ENCODE results near the gene KMT2E. TPM values are rescaled to one million over a fixed set of nuclear protein-coding genes. Genes with fewer than 3 reads are reported as not detected.
"Not testable (repeated sequence)": the region's sequence is repeated elsewhere in the genome, so short reads cannot be mapped to it uniquely, and the experiment has no call there.

KMT2E gene
- total RNA-seq, 8 experiments from 2014 or later = 26.6 to 105 (median 77.8) TPM

GRCh38 chr7:105005006-105005405 lies 9.0 kb upstream of the KMT2E start:
- 80 to 98% (median 90%) methylated on average over 1 to 8 of the region's 8 CpGs; no CpG with 5 or more reads in 2 of the 10 experiments for WGBS, 10 experiments

GRCh38 chr7:105005486-105005885 lies 8.5 kb upstream of the KMT2E start:
- H3K4me3 ChIP-seq; H3K27ac ChIP-seq; ATAC-seq (replicated peaks in 6 of 8); in situ Hi-C loops (cut with MboI; ENCODE audit: low pct_unique_long_range_greater_than_20kb in 2 of 9, low sequenced_read_pairs in 9 of 9, unreplicated experiment in 9 of 9): not testable (repeated sequence)
- H3K4me1 ChIP-seq (replicated peaks in 1 of 2) = peaks cover 14 to 28% of the 10 kb centered on the region in 2 donors
- WGBS, 10 experiments = 70 to 100% (median 90%) methylated on average over 2 to 9 of the region's 12 CpGs; no CpG with 5 or more reads in 3 of the 10 experiments

More at GRCh38 chr7:105005006-105005405, 9.0 kb upstream of the KMT2E start:
- in situ Hi-C loops (cut with MboI; ENCODE audit: low pct_unique_long_range_greater_than_20kb in 2 of 9, low sequenced_read_pairs in 9 of 9, unreplicated experiment in 9 of 9); H3K27ac ChIP-seq; H3K4me3 ChIP-seq; ATAC-seq (replicated peaks in 6 of 8): not testable (repeated sequence)
- H3K4me1 ChIP-seq (replicated peaks in 1 of 2) = peaks cover 14 to 28% of the 10 kb centered on the region in 2 donors

- in situ Hi-C loops (cut with MboI; ENCODE audit: low pct_unique_long_range_greater_than_20kb in 2 of 9, low sequenced_read_pairs in 9 of 9, unreplicated experiment in 9 of 9) = no loop called here
- WGBS, 10 experiments = 49 to 83% (median 60%) methylated on average over 1 to 5 of the region's 5 CpGs
- peak in 2 of 8 experiments; percentile 8 to 13 for ATAC-seq (replicated peaks in 6 of 8)
- peaks cover 14 to 28% of the 10 kb centered on the region in 2 donors for H3K4me1 ChIP-seq (replicated peaks in 1 of 2)
- H3K27ac ChIP-seq = no peak overlapping the region
- H3K4me3 ChIP-seq = no peak overlapping the region
Measured at GRCh38 chr7:105006367-105007136, 7.5 kb upstream of the KMT2E start.

- no peak for ATAC-seq (replicated peaks in 6 of 8)
- in situ Hi-C loops (cut with MboI; ENCODE audit: low pct_unique_long_range_greater_than_20kb in 2 of 9, low sequenced_read_pairs in 9 of 9, unreplicated experiment in 9 of 9) = no loop called here
- no peak overlapping the region for H3K4me3 ChIP-seq
- peaks cover 14 to 24% of the 10 kb centered on the region in 2 donors for H3K4me1 ChIP-seq (replicated peaks in 1 of 2)
- WGBS, 10 experiments = 40 to 100% (median 94%) methylated on average over 1 to 3 of the region's 5 CpGs; no CpG with 5 or more reads in 3 of the 10 experiments
- H3K27ac ChIP-seq = no peak overlapping the region
Measured at GRCh38 chr7:105007298-105007697, 6.7 kb upstream of the KMT2E start.

- in situ Hi-C loops (cut with MboI; ENCODE audit: low pct_unique_long_range_greater_than_20kb in 2 of 9, low sequenced_read_pairs in 9 of 9, unreplicated experiment in 9 of 9) = no loop called here
- no peak for ATAC-seq (replicated peaks in 6 of 8)
- peak overlapping the region; percentile 76 to 96 (median 80) for H3K4me3 ChIP-seq
- H3K4me1 ChIP-seq (replicated peaks in 1 of 2) = peaks cover 3 to 7% of the 10 kb centered on the region in 2 donors
- H3K27ac ChIP-seq = no peak overlapping the region
- WGBS, 10 experiments = 7 to 33% (median 22%) methylated on average over 2 to 9 of the region's 9 CpGs
Measured at GRCh38 chr7:105009667-105010503, 4.1 kb upstream of the KMT2E start.

- H3K4me3 ChIP-seq = peak overlapping the region; percentile 76 to 96 (median 80)
- in situ Hi-C loops (cut with MboI; ENCODE audit: low pct_unique_long_range_greater_than_20kb in 2 of 9, low sequenced_read_pairs in 9 of 9, unreplicated experiment in 9 of 9) = no loop called here
- no peak overlapping the region for H3K27ac ChIP-seq
- ATAC-seq (replicated peaks in 6 of 8) = no peak
- peaks cover 3 to 7% of the 10 kb centered on the region in 2 donors for H3K4me1 ChIP-seq (replicated peaks in 1 of 2)
- 0 to 10% (median 5%) methylated on average over 1 to 5 of the region's 5 CpGs; no CpG with 5 or more reads in 1 of the 10 experiments for WGBS, 10 experiments
Measured at GRCh38 chr7:105010504-105011130, 3.4 kb upstream of the KMT2E start.

GRCh38 chr7:105011141-105011830 lies 2.7 kb upstream of the KMT2E start:
- Histone ChIP-seq H3K4me1 (replicated peaks in 1 of 2) (peaks cover 3 to 6% of the 10 kb centered on the region in 2 donors), H3K27ac (peak overlapping the region in 1 of 2 donors; percentile 37), H3K4me3 (peak overlapping the region; percentile 76 to 96 (median 80))
- 0 to 5% (median 0%) methylated on average over 2 to 7 of the region's 7 CpGs for WGBS, 10 experiments
- in situ Hi-C loops (cut with MboI; ENCODE audit: low pct_unique_long_range_greater_than_20kb in 2 of 9, low sequenced_read_pairs in 9 of 9, unreplicated experiment in 9 of 9) = no loop called here
- ATAC-seq (replicated peaks in 6 of 8) = no peak

GRCh38 chr7:105011831-105012502 lies 2.0 kb upstream of the KMT2E start:
- in situ Hi-C loops (cut with MboI; ENCODE audit: low pct_unique_long_range_greater_than_20kb in 2 of 9, low sequenced_read_pairs in 9 of 9, unreplicated experiment in 9 of 9) = no loop called here
- ATAC-seq (replicated peaks in 6 of 8) = no peak
- Histone ChIP-seq H3K27ac (peak overlapping the region; percentile 99 to 100), H3K4me1 (replicated peaks in 1 of 2) (peaks cover 2% of the 10 kb centered on the region in 2 donors), H3K4me3 (peak overlapping the region; percentile 76 to 96 (median 80))
- WGBS, 10 experiments = 0 to 8% (median 1%) methylated on average over 2 to 21 of the region's 21 CpGs; no CpG with 5 or more reads in 2 of the 10 experiments

- WGBS, 10 experiments = 0 to 5% (median 1%) methylated on average over 2 to 19 of the region's 54 CpGs; no CpG with 5 or more reads in 4 of the 10 experiments
- in situ Hi-C loops (cut with MboI; ENCODE audit: low pct_unique_long_range_greater_than_20kb in 2 of 9, low sequenced_read_pairs in 9 of 9, unreplicated experiment in 9 of 9) = no loop called here
- Histone ChIP-seq H3K4me3 (peak overlapping the region; percentile 76 to 96 (median 80)), H3K4me1 (replicated peaks in 1 of 2) (no peaks in the 10 kb centered on the region), H3K27ac (peak overlapping the region; percentile 99 to 100)
- peak; percentile 71 to 85 (median 81) for ATAC-seq (replicated peaks in 6 of 8)
Measured at GRCh38 chr7:105012503-105013220, 1.3 kb upstream of the KMT2E start.

GRCh38 chr7:105013221-105013815 lies 687 bp upstream of the KMT2E start:
- Histone ChIP-seq H3K4me1 (replicated peaks in 1 of 2) (no peaks in the 10 kb centered on the region), H3K4me3 (peak overlapping the region; percentile 76 to 96 (median 80)), H3K27ac (peak overlapping the region; percentile 99 to 100)
- in situ Hi-C loops (cut with MboI; ENCODE audit: low pct_unique_long_range_greater_than_20kb in 2 of 9, low sequenced_read_pairs in 9 of 9, unreplicated experiment in 9 of 9) = no loop called here
- 0% methylated on average over 3 to 5 of the region's 39 CpGs; no CpG with 5 or more reads in 5 of the 10 experiments for WGBS, 10 experiments
- ATAC-seq (replicated peaks in 6 of 8) = peak; percentile 59 to 81 (median 75)

Measured in motor neuron (in vitro differentiated cells).